GM23248 (cell line): ENCODE measurements around the gene PCDH11Y.
"Not testable (repeated sequence)": the region's sequence is repeated elsewhere in the genome, so short reads cannot be mapped to it uniquely, and the experiment has no call there.

Experiments
- EZH2 ChIP-seq: fragments of 200-600 bp; sonication (generic); IDR thresholded peaks from 2 replicates; pipeline ENCODE4 v1.6.1; 2018; ENCODE audit warnings: antibody characterized with exemption, mild to moderate bottlenecking; ENCODE audit not compliant: insufficient read depth, poor library complexity, severe bottlenecking
- EZH2phosphoT487 ChIP-seq: fragments of 200-600 bp; sonication (generic); IDR thresholded peaks from 2 replicates; pipeline ENCODE4 v1.6.1; 2018; ENCODE audit warnings: antibody characterized with exemption, moderate library complexity, mild to moderate bottlenecking, low read depth; ENCODE audit not compliant: insufficient read depth

DNA sequence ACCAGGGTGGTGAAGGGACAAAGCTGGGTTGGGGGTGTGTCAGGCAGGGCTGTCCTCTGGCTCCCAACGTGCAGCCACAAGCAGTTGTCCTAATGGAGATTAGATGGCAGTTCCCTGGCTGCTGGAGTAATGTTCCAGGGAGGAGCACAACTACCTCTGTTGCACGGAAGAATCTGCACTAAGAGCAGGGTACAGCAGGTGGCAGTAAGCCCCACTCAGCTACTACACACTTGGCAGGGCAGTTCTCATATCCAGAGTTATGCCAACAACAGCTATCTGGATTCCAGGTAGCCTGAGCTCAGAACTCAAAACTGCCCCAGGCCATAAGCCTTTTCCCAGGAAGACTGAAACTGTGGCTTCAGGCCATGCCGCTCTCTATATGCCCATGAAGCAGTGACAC lies 761.3 kb downstream of the PCDH11Y start:
- TF ChIP-seq EZH2, EZH2phosphoT487: not testable (repeated sequence)
